GM18508 (cell line): ENCODE data around the gene SLC35A3.
"Not testable (repeated sequence)": the region's sequence is repeated elsewhere in the genome, so short reads cannot be mapped to it uniquely, and the experiment has no call there.

Experiments used
- ATAC-seq: cut with Tn5 transposase; IDR thresholded peaks from one replicate; pipeline ENCODE4 v1.9.1; 2021; ENCODE audit warnings: moderate number of reproducible peaks; ENCODE audit not compliant: insufficient read depth, unreplicated experiment

Gene SLC35A3

GRCh38 chr1:99969729-99970621, at the start of gene SLC35A3:
Gene SLC35A3, plus strand, starts transcription at chr1:99969996. Its CDS starts 23,559 bp downstream, at chr1:99993555.
- peak; percentile 68 for ATAC-seq

GRCh38 chr1:99934801-99935200, 35.0 kb upstream of the SLC35A3 start:
- no peak for ATAC-seq

- ATAC-seq = no peak
Observed at GRCh38 chr1:99935534-99935933, 34.3 kb upstream of the SLC35A3 start.

DNA sequence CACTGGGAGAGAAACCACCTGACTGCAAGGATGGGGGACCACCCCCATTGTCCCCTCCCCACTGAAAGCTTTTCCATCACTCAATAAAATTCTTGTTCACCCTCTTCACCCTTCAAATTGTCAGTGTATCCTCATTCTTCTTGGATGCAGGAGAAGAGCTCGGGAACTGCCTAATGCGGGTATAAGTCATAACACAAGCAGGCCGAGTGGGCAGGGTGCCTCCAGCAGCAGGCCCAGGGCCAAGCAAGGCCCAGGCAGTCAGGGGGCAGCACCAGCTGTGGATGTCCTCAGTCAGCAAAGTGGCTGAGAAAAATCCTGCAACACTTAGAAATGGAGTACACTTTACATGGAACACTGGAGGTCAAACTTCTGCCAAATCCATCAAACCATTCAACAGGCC, 33.7 kb upstream of the SLC35A3 start:
- ATAC-seq = no peak

DNA sequence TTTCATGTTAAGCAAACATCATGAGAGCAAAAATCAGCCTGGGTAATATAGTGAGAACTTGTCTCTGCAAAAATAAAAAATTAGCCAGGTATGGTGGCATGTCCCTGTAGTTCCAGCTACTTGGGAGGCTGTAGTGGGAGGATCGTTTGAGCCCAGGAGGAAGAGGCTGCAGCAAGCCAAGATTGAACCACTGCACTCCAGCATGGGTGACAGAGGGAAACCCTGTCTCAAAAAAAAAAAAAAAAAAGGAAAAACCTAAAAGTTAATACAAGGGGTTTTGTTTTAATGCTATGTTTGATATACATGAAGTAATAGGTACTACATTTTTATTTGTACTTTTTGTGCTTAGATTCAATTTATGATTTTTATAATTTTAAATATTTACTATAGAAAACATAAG, 27.1 kb upstream of the SLC35A3 start:
- no peak for ATAC-seq

DNA sequence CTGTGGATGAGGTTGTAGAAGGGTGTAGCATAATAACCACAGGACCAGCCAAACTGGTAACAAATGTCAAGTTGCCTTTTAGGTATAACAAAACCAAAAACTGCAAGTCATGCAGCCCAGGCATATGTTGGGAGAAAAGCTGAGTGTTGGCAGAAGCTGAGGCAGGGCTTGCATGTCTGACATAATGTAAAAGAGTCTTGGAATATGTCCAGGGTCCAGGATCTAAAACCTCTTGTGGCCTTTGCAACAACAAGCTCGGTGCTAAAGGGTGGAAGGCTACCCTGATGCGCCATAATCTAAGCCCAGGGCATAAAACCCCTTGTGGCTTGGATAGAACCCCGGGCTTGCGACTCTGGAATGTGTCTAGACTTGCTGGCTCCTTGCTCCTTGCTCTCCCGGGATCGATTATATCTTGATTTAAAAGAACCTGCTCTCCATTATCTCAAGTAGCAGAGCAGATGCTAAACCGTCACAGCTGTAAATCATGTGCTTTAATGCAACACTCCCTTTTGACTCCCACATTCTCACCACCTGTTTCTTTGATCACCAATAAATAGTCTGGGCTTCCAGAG, 26.5 kb upstream of the SLC35A3 start:
- ATAC-seq = no peak

DNA sequence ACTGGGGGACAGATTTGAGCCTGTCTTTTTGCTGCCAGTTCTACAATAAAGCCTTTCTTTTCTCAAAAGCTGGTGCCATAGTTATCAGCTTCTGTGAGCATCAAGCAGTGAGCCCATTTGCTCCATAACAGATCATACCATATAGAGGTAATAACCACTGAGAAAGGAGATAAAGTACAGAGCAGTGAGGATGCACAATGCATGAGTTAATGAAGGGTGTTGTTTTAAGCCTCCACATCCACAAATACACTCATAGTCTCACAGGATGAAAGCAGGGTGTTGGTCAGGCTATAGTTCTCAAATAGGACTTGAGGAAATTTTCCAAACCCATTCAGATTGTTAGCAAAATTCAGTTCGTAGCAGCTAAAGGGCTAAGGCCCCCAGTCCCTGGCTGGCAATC, 25.6 kb upstream of the SLC35A3 start:
- no peak for ATAC-seq

GRCh38 chr1:99945174-99945573, 24.6 kb upstream of the SLC35A3 start:
- no peak for ATAC-seq

- ATAC-seq = no peak
Observed at GRCh38 chr1:99950486-99950885, 19.3 kb upstream of the SLC35A3 start.

DNA sequence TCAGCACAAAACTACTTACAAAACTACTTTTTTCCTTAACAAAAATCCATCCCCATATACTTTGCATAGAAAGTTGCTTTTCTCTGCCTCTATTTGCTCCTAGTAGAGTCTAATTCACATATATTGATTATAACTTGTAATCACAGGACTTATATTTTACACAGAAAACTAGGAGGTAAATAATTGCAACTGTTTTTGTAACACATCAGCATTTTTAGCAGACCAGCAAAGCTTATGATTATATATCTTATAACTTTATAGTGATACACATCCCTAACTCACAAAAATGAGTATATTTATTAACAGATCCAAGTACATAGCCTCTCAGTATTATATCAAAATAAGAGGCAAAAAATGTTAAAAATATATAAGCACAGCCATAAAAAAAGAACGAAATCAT, 17.3 kb upstream of the SLC35A3 start:
- ATAC-seq = no peak

- no peak for ATAC-seq
Observed at GRCh38 chr1:99955375-99955774, 14.4 kb upstream of the SLC35A3 start.

GRCh38 chr1:99956755-99957154, 13.0 kb upstream of the SLC35A3 start:
- ATAC-seq = no peak

GRCh38 chr1:99957818-99958217, 12.0 kb upstream of the SLC35A3 start:
- no peak for ATAC-seq

- ATAC-seq = not testable (repeated sequence)
Observed at GRCh38 chr1:99959189-99959705, 10.5 kb upstream of the SLC35A3 start.

DNA sequence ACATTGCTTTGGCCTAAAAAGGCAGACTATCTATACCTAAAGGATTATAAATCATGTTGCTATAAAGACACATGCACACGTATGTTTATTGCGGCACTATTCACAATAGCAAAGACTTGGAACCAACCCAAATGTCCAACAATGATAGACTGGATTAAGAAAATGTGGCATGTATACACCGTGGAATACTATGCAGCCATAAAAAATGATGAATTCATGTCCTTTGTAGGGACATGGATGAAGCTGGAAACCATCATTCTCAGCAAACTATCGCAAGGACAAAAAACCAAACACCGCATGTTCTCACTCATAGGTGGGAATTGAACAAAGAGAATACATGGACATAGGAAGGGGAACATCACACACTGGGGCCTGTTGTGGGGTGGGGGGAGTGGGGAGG, 9.5 kb upstream of the SLC35A3 start:
- not testable (repeated sequence) for ATAC-seq

DNA sequence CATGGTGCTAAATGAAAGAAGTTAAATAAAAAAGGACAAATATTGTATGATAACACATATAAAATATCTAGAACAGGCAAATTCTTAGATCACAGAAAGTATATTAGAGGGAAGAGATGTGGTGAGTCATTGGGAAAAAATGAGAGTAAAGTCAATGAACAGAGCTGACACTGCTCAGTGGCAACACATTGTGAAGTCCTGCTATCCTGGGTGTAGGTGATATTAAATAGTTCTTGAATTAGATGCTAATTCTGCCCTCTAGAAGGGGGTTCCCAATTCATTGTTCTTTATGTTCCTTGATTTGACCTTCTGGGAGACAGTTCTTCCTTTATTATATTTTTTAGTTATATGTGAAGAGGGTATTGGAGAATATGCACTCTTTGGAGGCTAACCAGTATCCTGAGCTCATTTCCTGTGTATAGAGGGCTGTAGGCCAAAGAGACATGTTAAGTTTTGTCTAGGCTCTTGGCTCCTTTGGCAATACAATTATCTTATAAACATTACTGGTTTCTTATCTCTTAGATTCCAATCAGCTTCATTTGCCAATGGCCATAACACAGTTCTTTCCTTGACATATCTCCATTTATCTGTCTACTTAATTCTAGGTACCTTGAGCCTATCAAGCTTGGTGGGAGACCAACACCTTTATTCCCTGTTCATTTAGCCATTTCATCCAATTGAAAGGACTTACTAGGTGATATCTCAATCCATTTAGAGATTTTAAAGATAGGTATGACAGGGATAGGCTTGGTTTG, 6.6 kb upstream of the SLC35A3 start:
- no peak for ATAC-seq

- no peak for ATAC-seq
Observed at GRCh38 chr1:99964806-99965205, 5.0 kb upstream of the SLC35A3 start.

GRCh38 chr1:99965646-99966375, 4.0 kb upstream of the SLC35A3 start:
- ATAC-seq = no peak

GRCh38 chr1:99968214-99968613, 1.6 kb upstream of the SLC35A3 start:
- ATAC-seq = no peak

DNA sequence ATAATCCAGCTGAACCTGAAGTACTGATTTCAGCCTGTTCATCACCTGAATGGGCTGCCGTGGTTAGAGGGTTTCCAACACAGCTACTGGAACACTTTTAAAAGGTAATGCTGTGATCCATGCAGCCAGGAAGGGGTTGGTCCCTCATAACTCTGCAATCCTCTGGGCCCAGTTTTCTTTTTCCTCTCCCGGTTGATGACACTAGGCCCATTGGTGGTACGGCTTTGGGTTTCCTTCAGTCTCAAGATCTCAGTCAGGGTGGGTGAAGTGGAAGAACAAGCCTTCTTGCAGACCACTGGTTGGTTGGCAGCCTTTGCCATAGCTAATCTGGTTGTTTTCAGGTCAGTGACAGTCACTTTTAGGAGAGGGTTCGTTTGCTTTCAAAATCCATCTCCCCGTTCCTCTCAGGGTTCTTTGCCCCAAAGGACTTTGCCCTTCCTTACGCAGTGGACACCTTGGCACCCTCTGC, 502 bp upstream of the SLC35A3 start:
- ATAC-seq = peak; percentile 11
